Measurements from ENCODE around the gene APH1B.
"Not testable (repeated sequence)": the region's sequence is repeated elsewhere in the genome, so short reads cannot be mapped to it uniquely, and the experiment has no call there.

The APH1B gene

DNA sequence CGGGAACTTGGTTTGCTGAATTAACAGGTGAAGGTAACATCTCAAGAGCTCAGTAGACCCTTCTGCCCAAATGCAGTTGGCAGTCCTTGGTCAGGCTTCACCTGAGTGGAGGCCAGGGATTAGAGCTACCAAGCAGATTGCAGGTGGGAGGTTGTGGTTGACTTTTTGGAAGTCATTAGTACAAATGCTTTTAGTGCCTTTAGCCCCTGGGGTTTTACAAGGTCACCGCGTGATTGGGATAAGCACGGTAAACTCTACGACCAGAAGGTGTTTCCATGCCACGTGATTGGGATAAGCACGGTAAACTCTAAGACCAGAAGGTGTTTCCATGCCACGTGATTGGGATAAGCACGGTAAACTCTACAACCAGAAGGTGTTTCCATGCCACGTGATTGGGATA, 43.0 kb downstream of the APH1B start:
- not testable (repeated sequence) for H3K36me3 Mint-ChIP-seq; H3K27me3 Mint-ChIP-seq; H3K4me1 Mint-ChIP-seq; DNase-seq; H3K4me3 Mint-ChIP-seq; H3K27ac Mint-ChIP-seq; H3K9me3 Mint-ChIP-seq; ATAC-seq (replicated peaks)

GRCh38 chr15:63320981-63321380, 43.6 kb downstream of the APH1B start:
- not testable (repeated sequence) for DNase-seq; H3K27ac Mint-ChIP-seq; H3K36me3 Mint-ChIP-seq; ATAC-seq (replicated peaks); H3K4me3 Mint-ChIP-seq; H3K4me1 Mint-ChIP-seq; H3K27me3 Mint-ChIP-seq; H3K9me3 Mint-ChIP-seq

GRCh38 chr15:63321462-63321861, 44.1 kb downstream of the APH1B start:
- H3K36me3 Mint-ChIP-seq: no peaks in the 10 kb centered on the region
- DNase-seq (no peak), ATAC-seq (replicated peaks) (no peak)
- H3K27me3 Mint-ChIP-seq: no peaks in the 10 kb centered on the region
- no peaks in the 10 kb centered on the region for H3K9me3 Mint-ChIP-seq
- H3K4me3 Mint-ChIP-seq: no peak overlapping the region
- H3K27ac Mint-ChIP-seq: no peak overlapping the region
- H3K4me1 Mint-ChIP-seq: peaks cover 1 to 3% of the 10 kb centered on the region in 2 donors

- Mint-ChIP-seq H3K36me3 (no peaks in the 10 kb centered on the region), H3K9me3 (no peaks in the 10 kb centered on the region), H3K4me3 (no peak overlapping the region), H3K27ac (no peak overlapping the region), H3K4me1 (peaks cover 0 to 1% of the 10 kb centered on the region in 2 donors), H3K27me3 (peaks cover 0 to under 1% of the 10 kb centered on the region in 2 donors)
- no peak for DNase-seq
- no peak for ATAC-seq (replicated peaks)
These were observed 45.1 kb downstream of the APH1B start for GRCh38 chr15:63322541-63322940.

DNA sequence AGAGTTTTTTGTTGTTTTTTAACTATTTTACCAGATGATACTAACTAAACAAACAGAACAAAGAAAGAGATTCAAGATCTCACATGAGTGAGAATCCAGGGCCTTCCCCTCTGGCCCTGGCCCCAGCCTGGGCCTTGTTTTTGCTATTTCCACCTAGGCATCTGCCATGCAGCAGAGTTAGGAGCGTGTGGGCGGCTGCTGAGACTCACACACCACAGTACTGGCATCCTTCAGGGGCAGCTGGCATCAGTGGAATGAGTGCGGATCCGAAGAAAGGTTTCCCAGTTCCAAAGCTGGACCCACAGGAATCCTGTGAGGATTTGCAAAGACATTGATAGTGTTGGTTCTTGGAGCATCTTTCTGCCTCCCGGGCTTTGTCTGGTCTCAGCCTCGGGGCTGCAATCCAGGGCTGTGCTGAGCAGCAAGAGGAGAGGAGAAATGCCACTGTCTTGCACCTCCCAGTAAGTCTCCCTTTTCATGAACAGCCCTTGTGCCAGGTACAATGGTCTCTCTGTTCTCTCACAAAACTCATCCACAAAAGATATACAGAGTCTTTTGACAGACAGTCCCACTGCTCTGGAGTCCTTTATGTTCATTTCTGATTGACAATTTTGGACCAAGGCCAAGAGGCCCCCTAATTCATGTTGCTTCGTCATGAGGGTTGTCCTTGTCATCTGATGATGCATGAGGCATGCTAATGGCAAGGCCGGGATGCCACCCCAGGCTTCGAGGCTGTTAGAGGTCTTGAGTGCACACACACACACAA, 46.6 kb downstream of the APH1B start:
- no peaks in the 10 kb centered on the region for H3K4me1 Mint-ChIP-seq
- ATAC-seq (replicated peaks) (peak in 1 of 2 donors; percentile 41), DNase-seq (no peak)
- H3K9me3 Mint-ChIP-seq: no peaks in the 10 kb centered on the region
- peaks cover 0 to 12% of the 10 kb centered on the region in 2 donors for H3K27me3 Mint-ChIP-seq
- no peak overlapping the region for H3K4me3 Mint-ChIP-seq
- H3K36me3 Mint-ChIP-seq: no peaks in the 10 kb centered on the region
- H3K27ac Mint-ChIP-seq: no peak overlapping the region

- Mint-ChIP-seq H3K9me3 (no peaks in the 10 kb centered on the region), H3K4me1 (no peaks in the 10 kb centered on the region), H3K4me3 (no peak overlapping the region), H3K36me3 (no peaks in the 10 kb centered on the region), H3K27ac (no peak overlapping the region), H3K27me3 (peaks cover 0 to 12% of the 10 kb centered on the region in 2 donors)
- DNase-seq (no peak), ATAC-seq (replicated peaks) (no peak)
These were observed 47.4 kb downstream of the APH1B start for GRCh38 chr15:63324770-63325169.

- peak; percentile 33 to 41 for ATAC-seq (replicated peaks)
- Mint-ChIP-seq H3K9me3 (no peaks in the 10 kb centered on the region), H3K36me3 (no peaks in the 10 kb centered on the region), H3K27ac (no peak overlapping the region), H3K4me1 (no peaks in the 10 kb centered on the region), H3K4me3 (no peak overlapping the region), H3K27me3 (peaks cover 0 to 12% of the 10 kb centered on the region in 2 donors)
- no peak for DNase-seq
These were observed 50.4 kb downstream of the APH1B start for GRCh38 chr15:63327648-63328421.

GRCh38 chr15:63329567-63330350, 52.4 kb downstream of the APH1B start:
- DNase-seq (no peak), ATAC-seq (replicated peaks) (no peak)
- H3K27me3 Mint-ChIP-seq: peaks cover 0 to 12% of the 10 kb centered on the region in 2 donors
- H3K36me3 Mint-ChIP-seq: no peaks in the 10 kb centered on the region
- no peak overlapping the region for H3K4me3 Mint-ChIP-seq
- no peak overlapping the region for H3K27ac Mint-ChIP-seq
- H3K9me3 Mint-ChIP-seq: no peaks in the 10 kb centered on the region
- no peaks in the 10 kb centered on the region for H3K4me1 Mint-ChIP-seq

GRCh38 chr15:63330926-63331325, 53.5 kb downstream of the APH1B start:
- H3K9me3 Mint-ChIP-seq: no peaks in the 10 kb centered on the region
- DNase-seq: no peak
- no peaks in the 10 kb centered on the region for H3K4me1 Mint-ChIP-seq
- H3K27ac Mint-ChIP-seq: no peak overlapping the region
- no peak overlapping the region for H3K4me3 Mint-ChIP-seq
- peaks cover 0 to 12% of the 10 kb centered on the region in 2 donors for H3K27me3 Mint-ChIP-seq
- ATAC-seq (replicated peaks): no peak
- H3K36me3 Mint-ChIP-seq: no peaks in the 10 kb centered on the region

DNA sequence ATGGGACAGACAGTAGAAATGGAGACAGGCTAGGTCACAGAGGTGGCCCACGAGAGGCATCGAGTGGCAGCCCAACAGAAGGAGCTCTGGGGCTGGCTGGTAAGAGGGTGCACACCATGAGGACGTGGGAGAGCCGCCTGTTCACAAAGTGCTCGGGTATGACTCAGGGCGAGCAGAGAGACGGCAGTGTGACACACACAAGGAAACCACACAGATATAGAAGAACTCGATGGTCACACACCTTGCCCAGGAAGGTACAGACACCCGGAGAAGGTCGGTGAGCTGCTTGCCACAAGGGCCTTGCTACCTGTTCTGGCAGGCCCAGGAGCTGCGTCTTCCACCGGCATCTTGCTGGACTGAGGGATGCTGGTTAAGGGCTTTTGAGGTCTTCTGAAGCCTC, 54.1 kb downstream of the APH1B start:
- no peak for ATAC-seq (replicated peaks)
- Mint-ChIP-seq H3K36me3 (no peaks in the 10 kb centered on the region), H3K27ac (no peak overlapping the region), H3K27me3 (peaks cover 0 to 12% of the 10 kb centered on the region in 2 donors), H3K9me3 (no peaks in the 10 kb centered on the region), H3K4me3 (no peak overlapping the region), H3K4me1 (no peaks in the 10 kb centered on the region)
- no peak for DNase-seq

GRCh38 chr15:63332367-63333124, 55.1 kb downstream of the APH1B start:
- ATAC-seq (replicated peaks): no peak
- DNase-seq: no peak
- Mint-ChIP-seq H3K4me1 (no peaks in the 10 kb centered on the region), H3K27ac (no peak overlapping the region), H3K36me3 (no peaks in the 10 kb centered on the region), H3K9me3 (no peaks in the 10 kb centered on the region), H3K27me3 (peaks cover 0 to 12% of the 10 kb centered on the region in 2 donors), H3K4me3 (no peak overlapping the region)

DNA sequence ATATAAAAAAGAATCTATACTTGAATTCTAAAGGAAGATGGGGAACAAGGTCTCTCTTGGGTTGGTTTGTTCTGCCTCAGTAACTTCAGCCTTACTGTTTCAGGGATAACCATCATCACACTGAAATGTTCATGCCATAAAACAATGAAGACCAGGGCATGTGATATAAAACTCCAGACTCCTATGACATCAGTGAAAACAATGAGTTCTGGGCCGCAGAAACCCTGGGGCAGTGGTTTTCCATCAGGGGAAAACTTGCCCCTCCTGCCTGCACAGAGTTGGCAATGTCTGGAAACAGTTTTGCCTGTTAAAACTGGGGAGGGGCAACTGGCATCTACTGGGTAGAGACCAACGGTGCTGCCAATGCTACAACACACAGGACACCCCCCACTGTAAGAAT, 57.4 kb downstream of the APH1B start:
- H3K36me3 Mint-ChIP-seq: no peaks in the 10 kb centered on the region
- no peak for DNase-seq
- peaks cover 0 to under 1% of the 10 kb centered on the region in 2 donors for H3K27me3 Mint-ChIP-seq
- no peak for ATAC-seq (replicated peaks)
- no peak overlapping the region for H3K27ac Mint-ChIP-seq
- peaks cover 0 to 5% of the 10 kb centered on the region in 2 donors for H3K4me1 Mint-ChIP-seq
- H3K9me3 Mint-ChIP-seq: no peaks in the 10 kb centered on the region
- H3K4me3 Mint-ChIP-seq: no peak overlapping the region

DNA sequence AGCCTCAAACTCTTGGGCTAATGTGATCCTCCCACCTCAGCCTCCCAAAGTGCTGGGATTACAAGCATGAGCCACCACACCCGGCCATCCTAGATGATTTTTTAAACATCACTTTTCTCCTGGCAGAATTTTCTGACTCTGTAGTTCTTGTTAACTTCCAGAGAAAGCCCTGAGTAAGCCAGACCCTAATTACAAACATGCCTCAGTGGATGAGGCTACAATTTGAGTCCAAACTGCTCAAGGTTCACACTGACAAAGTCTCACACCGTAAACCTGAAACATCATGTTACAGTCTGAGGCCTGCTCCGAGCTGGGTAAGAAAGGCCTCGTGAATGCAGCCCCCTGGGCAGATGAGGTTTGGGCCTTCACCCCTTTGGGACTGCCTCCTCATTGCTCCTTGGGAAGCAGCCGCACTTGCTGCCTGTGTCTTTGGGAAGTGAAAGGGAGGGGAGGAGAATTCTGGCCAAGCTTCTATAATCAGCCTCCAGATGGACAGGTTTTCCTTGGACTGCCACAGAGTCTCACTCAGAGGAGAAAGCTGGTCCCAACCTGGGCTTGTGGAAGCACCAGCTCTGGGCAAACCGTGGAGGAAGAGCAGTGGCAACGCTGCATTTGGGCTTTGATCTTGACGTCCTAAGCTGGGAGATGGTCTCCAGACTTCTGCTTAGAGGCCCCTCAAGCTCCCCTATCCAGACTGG, 58.3 kb downstream of the APH1B start:
- H3K9me3 Mint-ChIP-seq: no peaks in the 10 kb centered on the region

More for the DNA sequence above, 58.3 kb downstream of the APH1B start:
- no peak overlapping the region for H3K4me3 Mint-ChIP-seq
- H3K4me1 Mint-ChIP-seq: peaks cover 0 to 11% of the 10 kb centered on the region in 2 donors
- no peak for ATAC-seq (replicated peaks)
- H3K27me3 Mint-ChIP-seq: peaks cover 4 to 5% of the 10 kb centered on the region in 2 donors
- H3K36me3 Mint-ChIP-seq: no peaks in the 10 kb centered on the region
- no peak for DNase-seq
- no peak overlapping the region for H3K27ac Mint-ChIP-seq

Data from stimulated activated naive B cell treated with anti-CD40 and anti-IgM and Interleukin-4, amounts not matched to agents 10 μg/mL and 1 μg/mL and 100 μg/mL, for 72 hours (primary cell).